DMS 273 (cell line): ENCODE data around the gene HMGN3.
"Not testable (repeated sequence)": the region's sequence is repeated elsewhere in the genome, so short reads cannot be mapped to it uniquely, and the experiment has no call there.

ENCODE experiments used
- DNase-seq: peaks from one replicate; lab custom pipeline; 2025; ENCODE audit not compliant: unreplicated experiment; lab: John Stamatoyannopoulos, UW

HMGN3 gene

DNA sequence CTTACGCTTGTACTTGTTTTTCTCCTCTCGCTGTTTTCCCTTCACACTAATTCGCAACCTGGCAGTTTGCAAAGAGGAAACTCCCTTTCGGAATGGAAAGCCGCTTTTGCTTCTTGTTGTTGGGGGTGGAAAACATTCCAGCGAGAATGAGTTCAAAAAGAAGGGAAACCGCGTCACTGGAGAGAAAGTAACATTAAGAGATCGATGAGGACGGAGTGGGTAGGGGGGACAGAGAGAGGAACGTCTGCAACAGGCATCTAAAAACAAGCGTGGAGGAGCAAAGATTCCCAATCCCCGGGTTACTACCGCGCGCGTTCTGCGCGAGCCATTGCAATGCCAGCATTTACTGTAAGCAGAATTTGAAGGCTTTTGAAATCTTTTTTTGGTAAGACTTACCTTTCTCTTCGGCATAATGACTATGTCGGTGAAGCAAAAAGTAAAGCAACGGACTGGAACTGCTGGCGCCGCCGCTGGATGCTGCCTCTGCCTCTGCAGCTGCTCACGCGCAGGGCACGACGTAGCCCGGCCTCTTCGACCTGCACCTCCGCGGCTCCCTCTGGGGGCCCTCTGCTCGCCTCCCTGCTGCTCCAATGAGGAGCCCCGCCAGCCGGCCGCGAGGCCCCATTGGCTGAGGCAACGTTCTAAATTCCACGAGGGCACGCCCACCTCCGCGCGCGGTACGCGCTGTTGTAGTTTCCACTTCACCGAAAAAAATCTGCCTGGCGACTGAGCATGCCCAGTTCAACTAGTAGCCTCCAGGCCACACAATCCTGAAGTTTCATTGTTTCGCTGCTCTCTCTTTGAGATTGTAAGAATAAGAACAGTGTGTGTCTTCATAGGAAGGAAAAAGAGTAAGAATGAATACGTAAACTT is at the start of gene HMGN3:
Gene HMGN3, minus strand, starts transcription at position 533 of the 873 bp plus-strand sequence.
- DNase-seq: peak; percentile 98

DNA sequence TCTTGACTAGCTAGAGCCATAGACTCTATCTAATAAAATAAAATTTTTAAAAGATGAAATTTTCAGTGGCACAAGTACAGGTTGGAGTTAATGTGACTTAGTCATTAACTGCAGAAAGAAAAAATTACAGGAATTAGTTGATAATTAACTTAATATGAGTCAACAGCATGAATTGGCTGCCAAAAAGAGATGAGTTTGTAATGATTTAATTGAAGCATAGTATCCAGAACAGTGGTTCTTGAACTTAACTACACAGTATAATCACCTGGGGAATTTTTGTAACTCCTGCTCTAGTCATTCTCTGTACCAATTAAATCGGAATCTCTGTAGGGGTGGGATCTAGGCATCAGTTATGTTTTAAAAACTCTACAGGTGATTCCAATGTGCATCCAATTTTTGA is 46.3 kb upstream of the HMGN3 start:
- DNase-seq: no peak

DNA sequence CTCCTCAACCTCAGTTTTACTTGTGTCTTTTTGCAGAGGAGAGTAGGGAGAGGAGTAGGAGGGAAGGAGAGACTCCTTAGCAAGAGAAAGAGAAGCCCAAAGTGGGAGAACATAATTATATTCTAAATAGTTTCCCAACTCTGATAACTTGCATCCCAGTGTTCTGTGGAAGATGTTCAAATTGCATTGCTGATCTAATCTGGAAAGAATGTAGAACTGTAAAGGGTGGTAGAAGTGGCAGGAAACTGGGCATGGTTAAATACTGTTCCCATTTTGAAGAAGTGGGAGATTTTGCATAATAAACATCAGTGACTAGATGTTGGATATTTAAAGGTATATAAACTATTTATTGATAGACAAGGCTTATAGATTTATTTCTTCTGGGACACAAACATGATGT is 42.6 kb upstream of the HMGN3 start:
- DNase-seq: no peak

DNA sequence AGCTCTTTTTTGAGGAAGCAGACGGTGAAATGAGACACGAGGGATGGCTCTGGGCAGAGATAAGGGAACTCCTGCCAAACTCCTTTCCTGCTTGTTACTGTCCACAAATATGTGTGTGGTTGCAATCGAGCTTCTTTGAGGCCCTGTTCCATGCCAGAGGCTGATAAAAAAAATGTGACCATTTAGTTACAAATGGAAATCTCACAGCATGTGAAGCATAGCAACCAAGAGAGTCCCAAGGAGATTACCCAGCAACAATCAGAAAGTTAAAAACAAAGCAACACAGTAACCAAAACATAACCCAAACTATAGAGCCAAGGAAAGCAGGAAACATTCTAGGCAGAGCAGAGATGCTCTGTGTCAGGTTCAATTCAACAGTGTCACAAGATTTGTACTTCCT is 35.4 kb upstream of the HMGN3 start:
- no peak for DNase-seq

DNA sequence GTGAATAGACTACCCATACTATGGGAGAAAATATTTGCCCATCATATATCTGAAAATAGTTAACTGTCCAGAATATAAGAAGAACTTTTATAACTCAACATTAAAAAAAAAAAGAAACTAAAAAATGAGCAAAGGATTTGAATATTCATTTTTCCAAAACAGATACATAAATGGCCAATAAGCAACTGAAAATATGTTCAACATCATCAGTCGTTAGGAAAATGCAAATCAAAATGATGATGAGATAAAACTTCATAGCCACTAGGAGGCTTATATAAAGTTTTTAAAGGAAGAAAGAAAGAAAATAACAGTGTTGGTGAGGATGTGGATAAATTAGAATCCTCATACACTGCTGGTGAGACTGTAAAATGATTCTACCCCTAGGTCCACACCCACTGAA is 32.6 kb upstream of the HMGN3 start:
- DNase-seq: no peak

DNA sequence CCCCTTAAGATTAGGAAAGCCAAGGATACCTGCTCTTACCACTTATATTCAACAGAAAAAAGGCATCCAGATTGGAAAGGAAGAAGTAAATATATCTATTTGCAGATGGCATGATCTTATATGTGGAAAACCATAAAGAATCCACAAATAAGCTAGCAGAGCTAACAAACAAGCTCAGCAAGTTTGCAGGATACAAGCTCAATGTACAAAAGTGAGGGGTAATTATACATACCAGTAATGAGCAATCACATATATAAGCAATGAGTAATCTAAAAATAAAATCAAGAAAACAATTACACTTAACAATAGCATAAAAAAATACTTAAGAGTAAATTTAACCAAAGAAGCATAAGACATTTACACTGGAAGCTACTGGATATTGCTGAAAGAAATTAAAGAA is 31.6 kb upstream of the HMGN3 start:
- DNase-seq: no peak

DNA sequence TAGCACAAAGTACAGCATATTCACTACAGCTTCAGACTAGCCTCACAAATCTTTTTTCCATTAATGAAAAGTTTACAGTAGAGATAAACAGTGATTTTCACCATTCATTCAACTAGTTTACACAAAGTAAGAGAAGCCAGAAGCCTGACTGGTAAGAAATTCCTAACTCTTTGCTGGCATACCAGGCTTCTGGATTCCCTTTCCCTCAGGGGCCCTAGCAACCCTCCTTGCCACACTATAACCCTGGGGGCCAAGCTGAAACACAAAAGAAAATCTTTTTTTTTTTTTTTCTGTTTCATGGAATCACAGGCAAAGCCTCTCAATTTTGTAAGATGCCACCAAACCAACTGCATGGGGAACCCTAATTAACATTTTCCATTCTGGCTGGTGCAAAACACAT is 28.9 kb upstream of the HMGN3 start:
- DNase-seq: no peak

DNA sequence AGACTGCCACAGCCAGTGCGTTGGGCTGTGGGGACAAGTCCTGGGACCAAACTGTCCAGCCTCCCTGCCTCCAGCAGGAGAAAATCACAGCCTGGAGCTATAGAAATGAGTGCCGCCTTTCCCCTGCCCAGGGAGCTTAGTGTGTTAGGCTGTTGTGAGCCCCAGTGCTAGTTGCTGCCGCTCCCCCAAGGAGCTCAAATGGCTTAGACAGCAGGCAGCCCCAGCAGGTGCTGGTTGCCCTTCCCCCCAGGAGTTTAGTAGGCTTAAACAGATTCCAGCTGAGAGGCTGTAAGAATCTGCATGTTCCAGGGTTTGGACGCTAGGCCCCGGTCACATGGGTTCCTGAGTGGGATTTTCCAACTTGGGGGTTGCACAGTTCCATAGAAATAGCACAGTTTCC is 27.2 kb upstream of the HMGN3 start:
- DNase-seq: no peak

DNA sequence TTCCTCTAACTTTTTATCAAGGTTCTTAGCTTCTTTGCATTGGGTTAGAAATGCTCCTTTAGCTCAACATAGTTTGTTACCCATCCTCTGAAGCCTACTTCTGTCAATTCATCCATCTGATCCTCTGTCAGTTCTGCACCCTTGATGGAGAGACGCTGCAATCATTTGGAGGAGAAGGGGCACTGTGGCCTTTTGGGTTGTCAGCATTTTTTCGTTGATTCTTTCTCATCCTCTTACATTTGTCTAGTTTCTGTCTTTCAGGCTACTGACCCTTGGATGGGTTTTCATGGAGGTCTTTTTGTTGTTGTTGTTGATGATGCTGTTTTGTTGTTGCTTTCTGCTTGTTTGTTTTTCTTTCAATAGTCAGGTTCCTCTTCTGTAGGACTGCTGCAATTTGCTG is 26.3 kb upstream of the HMGN3 start:
- no peak for DNase-seq

DNA sequence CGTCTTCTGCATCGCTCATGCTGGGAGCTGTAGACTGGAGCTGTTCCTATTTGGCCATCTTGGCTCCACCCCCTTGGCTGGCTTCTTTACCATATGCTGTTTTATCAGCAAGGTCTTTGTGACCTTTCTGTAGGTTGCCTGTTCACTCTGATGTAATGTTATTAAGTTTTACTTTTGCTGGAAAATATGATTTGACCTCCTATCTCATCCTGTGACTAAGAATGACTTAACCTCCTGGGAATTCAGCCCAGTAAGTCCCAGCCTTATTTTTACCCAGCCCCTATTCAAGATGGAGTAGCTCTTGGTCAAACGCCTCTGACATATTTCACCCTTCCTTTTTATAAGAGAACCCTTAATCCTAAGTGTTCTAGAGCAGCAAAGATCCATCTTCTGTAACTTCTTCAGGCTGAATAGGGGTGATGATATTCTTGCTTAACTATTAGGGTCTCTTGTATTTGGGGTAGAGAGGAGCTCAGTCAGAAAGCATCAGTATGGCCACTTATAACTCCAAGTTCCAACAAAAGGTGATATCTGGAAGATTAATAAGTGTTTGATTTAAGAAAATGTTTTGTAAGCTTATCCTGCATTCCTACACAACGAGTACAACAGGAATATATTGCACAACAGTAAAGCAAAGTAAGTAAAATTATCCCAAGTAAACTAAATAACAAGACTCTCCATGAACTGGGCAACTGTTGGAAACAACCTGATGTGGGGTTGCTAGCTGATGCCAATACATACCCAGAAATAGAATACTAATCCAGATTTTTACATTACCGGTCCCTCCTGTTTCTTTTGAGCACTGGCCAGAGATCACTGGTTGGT is 23.1 kb upstream of the HMGN3 start:
- DNase-seq: no peak

DNA sequence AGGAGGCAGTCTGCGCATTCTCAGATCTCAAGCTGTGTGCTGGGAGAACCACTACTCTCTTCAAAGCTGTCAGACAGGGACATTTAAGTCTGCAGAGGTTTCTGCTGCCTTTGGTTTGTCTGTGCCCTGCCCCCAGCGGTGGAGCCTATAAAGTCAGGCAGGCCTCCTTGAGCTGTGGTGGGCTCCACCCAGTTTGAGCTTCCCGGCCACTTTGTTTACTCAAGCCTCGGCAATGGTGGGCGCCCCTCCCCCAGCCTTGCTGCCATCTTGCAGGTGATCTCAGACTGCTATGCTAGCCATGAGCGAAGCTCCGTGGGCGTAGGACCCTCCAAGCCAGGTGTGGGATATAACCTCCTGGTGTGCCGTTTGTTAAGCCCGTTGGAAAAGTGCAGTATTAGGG is 22.3 kb upstream of the HMGN3 start:
- DNase-seq: not testable (repeated sequence)

DNA sequence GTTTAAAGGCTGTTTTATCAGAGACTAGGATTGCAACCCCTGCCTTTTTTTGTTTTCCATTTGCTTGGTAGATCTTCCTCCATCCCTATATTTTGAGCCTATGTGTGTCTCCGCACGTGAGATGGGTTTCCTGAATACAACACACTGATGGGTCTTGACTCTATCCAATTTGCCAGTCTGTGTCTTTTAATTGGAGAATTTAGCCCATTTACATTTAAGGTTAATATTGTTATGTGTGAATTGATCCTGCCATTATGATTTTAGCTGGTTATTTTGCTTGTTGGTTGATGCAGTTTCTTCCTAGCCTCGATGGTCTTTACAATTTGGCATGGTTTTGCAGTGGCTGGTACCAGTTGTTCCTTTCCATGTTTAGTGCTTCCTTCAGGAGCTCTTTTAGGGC is 20.6 kb upstream of the HMGN3 start:
- not testable (repeated sequence) for DNase-seq

DNA sequence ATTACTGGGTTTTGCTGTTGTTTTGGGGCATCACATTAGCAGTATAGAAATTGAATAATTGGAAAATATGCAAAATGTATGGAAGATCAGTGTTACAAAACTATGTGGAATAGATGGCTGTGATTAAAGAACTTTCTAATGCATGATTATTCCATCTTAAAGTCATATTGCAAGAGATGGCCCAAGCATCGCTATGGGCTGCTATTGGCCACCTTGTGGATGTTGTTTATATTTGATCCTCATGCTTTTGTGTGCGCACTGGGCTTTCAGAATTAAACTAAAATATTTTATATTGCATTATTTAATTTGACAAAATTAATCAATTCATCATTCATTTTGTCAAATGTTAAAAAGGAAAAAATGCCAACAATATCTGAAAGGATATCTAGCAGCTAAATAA is 16.1 kb upstream of the HMGN3 start:
- DNase-seq: no peak

DNA sequence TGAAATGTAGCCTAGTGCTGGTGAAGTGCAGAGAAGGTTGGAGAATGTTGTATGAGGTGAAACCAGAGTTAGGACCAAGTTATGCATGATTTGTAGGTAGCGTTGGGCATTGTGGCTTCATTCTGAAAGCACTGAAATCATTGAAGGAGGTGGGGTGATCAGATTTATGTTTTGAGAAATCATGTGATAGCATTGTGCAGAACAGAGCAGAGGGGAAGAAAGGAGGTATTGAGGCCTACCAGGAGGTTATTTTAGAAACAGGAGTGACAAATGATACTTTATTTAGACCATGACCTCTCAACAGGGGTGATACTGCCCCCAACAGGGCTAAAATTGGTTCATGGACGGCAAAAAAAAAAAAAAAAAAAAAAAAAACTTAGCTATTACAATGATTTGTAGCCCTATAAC is 15.6 kb upstream of the HMGN3 start:
- peak; percentile 14 for DNase-seq

DNA sequence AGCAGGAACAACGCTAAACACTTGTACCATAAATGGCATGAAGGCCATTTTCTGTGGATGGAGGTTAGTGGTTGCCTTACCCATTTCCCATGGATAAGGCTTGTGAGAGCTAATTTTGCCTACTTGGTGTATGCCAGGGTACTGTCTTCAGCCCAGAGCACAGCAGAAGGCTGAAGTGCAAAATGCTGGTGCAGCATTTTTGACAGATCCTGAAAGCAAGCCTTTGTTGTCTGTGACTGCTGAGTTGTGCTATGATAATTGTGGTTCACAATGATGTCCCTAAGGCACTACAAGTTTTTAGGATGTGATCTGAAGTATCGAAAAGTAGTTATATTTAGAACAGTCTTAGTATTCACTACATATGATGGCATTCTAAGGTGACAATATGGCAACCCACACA is 14.7 kb upstream of the HMGN3 start:
- DNase-seq: no peak

DNA sequence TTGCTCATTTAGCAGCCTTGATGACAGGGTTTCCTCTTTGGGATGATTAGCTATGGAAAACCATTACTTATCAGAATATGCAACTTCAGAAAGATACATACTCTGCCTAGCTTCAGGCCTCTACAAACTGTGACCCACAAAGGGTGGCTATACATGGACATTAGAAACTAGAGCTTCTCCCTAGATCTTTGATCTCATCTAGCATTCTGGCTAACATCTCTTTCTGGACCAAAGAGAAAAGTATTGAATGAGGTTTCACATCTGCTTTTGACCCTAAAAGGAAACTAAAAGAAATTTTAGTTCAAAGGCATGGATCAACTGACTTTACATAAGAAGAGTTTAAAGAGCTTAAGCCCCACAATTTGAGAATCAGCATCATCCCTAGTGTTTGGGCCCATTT is 12.4 kb upstream of the HMGN3 start:
- DNase-seq: no peak

DNA sequence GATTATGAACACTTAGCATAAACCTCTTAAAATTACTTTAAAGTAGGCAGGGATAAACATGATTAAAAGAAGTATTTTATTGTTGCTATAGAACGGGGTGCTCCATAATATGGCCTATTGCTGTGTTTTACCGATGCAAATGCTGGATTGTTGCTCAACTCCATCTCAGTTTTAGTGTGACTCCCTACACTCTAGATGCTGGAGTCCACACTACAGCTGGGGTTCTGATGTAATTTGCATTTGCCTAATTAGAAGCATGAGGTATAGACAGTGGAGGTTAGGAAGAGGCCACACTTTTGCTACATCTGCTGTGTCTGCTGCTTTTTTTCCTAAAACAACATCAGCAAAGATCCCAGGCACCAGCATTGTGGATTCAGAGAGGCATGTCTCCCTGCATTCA is 6.7 kb upstream of the HMGN3 start:
- DNase-seq: peak; percentile 10

DNA sequence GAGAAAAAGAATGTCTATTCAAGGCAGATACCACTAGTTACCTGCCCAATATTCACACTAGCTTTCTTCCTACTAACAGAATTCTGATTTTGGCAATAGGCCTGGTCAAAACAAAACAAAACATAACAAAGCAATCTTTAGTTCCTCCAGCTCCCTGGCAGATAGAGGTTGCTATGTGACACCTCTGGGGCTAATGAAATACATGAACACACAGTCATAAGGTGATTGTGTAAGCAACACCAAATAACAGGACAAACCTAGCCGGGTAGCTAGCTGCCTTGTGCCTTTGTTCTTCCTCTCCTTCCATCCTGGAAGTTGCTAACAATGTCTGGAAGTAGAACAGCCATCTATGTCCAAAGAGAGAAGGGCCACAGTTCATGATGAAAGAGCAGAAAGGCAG is 6.0 kb upstream of the HMGN3 start:
- DNase-seq: no peak

DNA sequence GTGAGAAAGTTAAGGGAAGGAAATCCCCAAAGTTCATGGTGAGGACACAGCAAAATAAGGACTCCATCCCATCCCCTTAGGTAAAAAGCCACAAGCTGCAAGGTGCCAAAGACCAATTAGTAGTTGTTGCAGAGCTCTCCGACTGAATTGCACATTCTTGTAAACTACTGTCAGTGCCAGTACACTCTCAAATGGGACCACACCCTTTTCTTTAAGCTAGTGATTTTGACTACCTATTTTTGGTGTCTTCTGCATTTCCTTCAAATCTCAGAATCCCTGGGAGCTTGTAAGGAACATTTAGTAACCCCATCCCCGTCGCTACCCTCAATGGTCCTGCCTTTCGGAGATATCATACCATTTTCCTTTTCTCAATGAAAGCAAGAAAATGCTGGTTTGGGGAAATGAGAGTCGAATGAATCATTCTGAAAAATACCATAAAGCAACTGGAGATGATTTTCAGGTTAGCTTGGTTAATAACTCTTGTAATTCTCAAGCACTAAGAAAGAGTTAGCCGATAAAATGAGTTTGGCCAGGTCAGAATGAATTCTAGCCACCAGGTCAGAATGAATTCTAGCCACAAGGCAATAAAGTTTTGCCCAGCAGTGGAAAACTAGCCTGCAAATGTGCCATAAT is 5.2 kb upstream of the HMGN3 start:
- no peak for DNase-seq

DNA sequence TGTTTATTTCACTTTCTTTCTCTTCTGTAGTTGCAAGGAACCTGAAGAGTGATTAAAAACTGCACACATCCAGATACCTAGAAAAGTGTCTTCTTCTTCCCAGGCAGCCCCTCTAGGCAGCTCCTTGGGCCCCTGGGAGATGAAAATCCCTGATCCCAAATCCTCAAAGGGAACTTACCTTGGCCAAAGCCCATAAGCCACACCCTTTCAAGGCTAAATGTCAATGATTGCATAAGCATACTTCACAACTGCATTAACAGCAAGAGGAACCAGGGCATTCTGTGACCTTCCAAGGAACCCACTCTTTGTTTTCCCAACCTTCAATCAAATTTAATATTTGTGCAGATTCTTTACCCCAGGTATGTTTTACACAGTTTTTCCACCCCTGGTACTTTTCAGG is 4.4 kb upstream of the HMGN3 start:
- no peak for DNase-seq

DNA sequence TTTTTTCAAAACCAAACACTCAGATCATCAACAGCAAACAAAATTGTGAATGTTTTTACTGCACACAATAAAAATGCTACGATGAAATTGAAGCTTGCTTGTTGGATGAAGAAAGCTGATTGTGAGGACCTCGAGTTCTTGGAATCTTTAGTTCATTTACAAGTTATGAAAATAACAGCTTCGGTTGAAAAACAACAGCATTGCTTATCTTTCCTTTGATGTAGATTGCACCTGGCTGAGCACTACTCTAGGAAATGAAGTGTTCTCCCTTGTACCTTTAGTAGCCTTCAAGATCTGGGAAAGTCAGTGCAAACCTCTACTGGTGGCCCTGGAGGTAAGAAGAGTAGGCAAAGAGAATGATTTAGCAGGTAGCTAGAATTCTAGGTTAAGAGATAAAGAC is 2.2 kb upstream of the HMGN3 start:
- DNase-seq: no peak

DNA sequence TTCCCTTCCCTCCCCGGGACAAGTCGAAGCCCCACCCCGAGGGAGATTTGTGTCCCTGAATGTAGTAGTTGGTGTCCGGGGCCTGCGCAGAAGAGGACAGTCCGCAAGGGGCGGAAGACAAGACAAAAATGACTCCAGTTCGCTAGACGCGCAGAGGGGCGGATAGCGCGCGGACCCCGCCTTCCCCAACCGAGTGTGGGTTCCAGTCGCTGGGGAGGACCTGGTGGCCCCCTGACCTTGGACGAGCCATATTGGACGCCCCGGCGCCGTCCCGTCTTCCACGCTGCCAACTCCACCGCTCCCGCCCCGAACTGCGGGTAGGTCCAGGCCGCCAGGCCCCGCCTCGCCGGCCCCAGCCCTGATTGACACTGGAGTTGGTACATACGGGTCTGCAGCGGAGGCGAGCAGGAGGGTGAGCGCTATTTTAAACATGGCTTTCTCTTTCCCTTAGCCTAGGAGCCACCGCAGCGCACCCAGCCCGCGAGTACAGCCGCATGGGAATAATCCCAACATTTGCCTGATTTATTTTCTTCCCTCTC is 802 bp downstream of the HMGN3 start:
- peak; percentile 95 for DNase-seq
